Mesenchymal stem cell (in vitro differentiated cells and primary cell): Measurements from ENCODE around the gene PCNX2.

Source experiments
- DNase-seq: peaks from one replicate; pipeline ENCODE4 v3.0.0-alpha.2; 2013
- H2AFZ ChIP-seq: one replicate; pipeline ENCODE4 v1.6.1; 2013; ENCODE audit warnings: low read depth, mild to moderate bottlenecking, control low read depth, inconsistent platforms, low read length, moderate library complexity
- H2AK5ac ChIP-seq: 2 replicates; pipeline ENCODE4 v1.6.1; 2013; ENCODE audit warnings: low read length, moderate library complexity, mild to moderate bottlenecking, inconsistent platforms; ENCODE audit not compliant: severe bottlenecking
- H2BK120ac ChIP-seq: one replicate; pipeline ENCODE4 v1.6.1; 2013; ENCODE audit warnings: low read depth, mild to moderate bottlenecking, inconsistent platforms, low read length, moderate library complexity
- H2BK12ac ChIP-seq, 2 experiments: one replicate each; pipeline ENCODE4 v1.6.1; 2013; ENCODE audit warnings: inconsistent platforms in 2 of 2, low read length in 2 of 2, mild to moderate bottlenecking in 2 of 2, moderate library complexity in 2 of 2, control low read depth in 1 of 2
- H2BK15ac ChIP-seq: one replicate; pipeline ENCODE4 v1.6.1; 2013; ENCODE audit warnings: mild to moderate bottlenecking, low read depth, inconsistent platforms; ENCODE audit not compliant: poor library complexity, severe bottlenecking
- H2BK5ac ChIP-seq: 2 replicates; pipeline ENCODE4 v1.6.1; 2013; ENCODE audit warnings: low read depth, mild to moderate bottlenecking, low read length, control low read depth, inconsistent platforms; ENCODE audit not compliant: poor library complexity, severe bottlenecking
- H3K14ac ChIP-seq, 2 experiments: one replicate each; pipeline ENCODE4 v1.6.1; 2013; ENCODE audit warnings: inconsistent platforms in 2 of 2, low read length in 2 of 2, control low read depth in 1 of 2, mild to moderate bottlenecking in 1 of 2, moderate library complexity in 1 of 2
- H3K18ac ChIP-seq, 2 experiments: one replicate each; pipeline ENCODE4 v1.6.1; 2013; ENCODE audit warnings: inconsistent platforms in 2 of 2, low read length in 2 of 2, control low read depth in 1 of 2, low read depth in 1 of 2, mild to moderate bottlenecking in 1 of 2
- H3K23ac ChIP-seq, 2 experiments: one replicate each; pipeline ENCODE4 v1.6.1; 2013; ENCODE audit warnings: inconsistent platforms in 2 of 2, low read length in 2 of 2, mild to moderate bottlenecking in 2 of 2, moderate library complexity in 2 of 2, control low read depth in 1 of 2
- H3K27ac ChIP-seq: 2 replicates; pipeline ENCODE4 v1.5.1; 2013; ENCODE audit warnings: mild to moderate bottlenecking, moderate library complexity, low read length, control low read depth, inconsistent platforms; ENCODE audit not compliant: poor library complexity, severe bottlenecking
- H3K27me3 ChIP-seq, 2 experiments: 2 replicates each; pipeline versions ENCODE4 v1.6.1 to v1.7.0; 2013; ENCODE audit warnings: low read length in 2 of 2, mild to moderate bottlenecking in 2 of 2, moderate library complexity in 2 of 2, control low read depth in 1 of 2, inconsistent platforms in 1 of 2; ENCODE audit not compliant: control insufficient read depth in 1 of 2, insufficient read depth in 1 of 2
- H3K36me3 ChIP-seq, 2 experiments: 2 replicates each; pipeline versions ENCODE4 v1.6.1 to v1.7.0; 2013; ENCODE audit warnings: low read length in 2 of 2, control low read depth in 1 of 2, inconsistent platforms in 1 of 2, low read depth in 1 of 2, mild to moderate bottlenecking in 1 of 2; ENCODE audit not compliant: insufficient read depth in 2 of 2, control insufficient read depth in 1 of 2
- H3K4ac ChIP-seq, 2 experiments: one replicate each; pipeline ENCODE4 v1.6.1; 2013; ENCODE audit warnings: inconsistent platforms in 2 of 2, low read length in 2 of 2, mild to moderate bottlenecking in 2 of 2, moderate library complexity in 2 of 2, control low read depth in 1 of 2, low read depth in 1 of 2
- H3K4me1 ChIP-seq: 2 replicates; pipeline ENCODE4 v1.6.1; 2013; ENCODE audit warnings: low read depth, low read length, control low read depth; ENCODE audit not compliant: control insufficient read depth, insufficient read depth
- H3K4me2 ChIP-seq: 2 replicates; pipeline ENCODE4 v1.6.1; 2013; ENCODE audit warnings: low read length, mild to moderate bottlenecking, inconsistent platforms; ENCODE audit not compliant: poor library complexity, severe bottlenecking
- H3K4me3 ChIP-seq, 2 experiments: 2 replicates each; pipeline versions ENCODE4 v1.5.1 to v1.7.0; 2013; ENCODE audit warnings: low read length in 2 of 2, mild to moderate bottlenecking in 2 of 2, control low read depth in 1 of 2, low read depth in 1 of 2; ENCODE audit not compliant: insufficient read depth in 1 of 2
- H3K79me1 ChIP-seq: replicated peaks from 2 replicates; pipeline ENCODE4 v1.6.1; 2013; ENCODE audit warnings: mild to moderate bottlenecking, control low read depth, low read length, inconsistent platforms; ENCODE audit not compliant: poor library complexity, severe bottlenecking
- H3K9ac ChIP-seq: 2 replicates; pipeline ENCODE4 v1.7.0; 2013; ENCODE audit warnings: mild to moderate bottlenecking, low read length, moderate library complexity
- H3K9me3 ChIP-seq: 2 replicates; pipeline ENCODE4 v1.7.0; 2013; ENCODE audit warnings: mild to moderate bottlenecking, low read length; ENCODE audit not compliant: control insufficient read depth
- H4K8ac ChIP-seq: one replicate; pipeline ENCODE4 v1.6.1; 2013; ENCODE audit warnings: inconsistent platforms, mild to moderate bottlenecking, low read length, moderate library complexity
- H4K91ac ChIP-seq: one replicate; pipeline ENCODE4 v1.6.1; 2013; ENCODE audit warnings: mild to moderate bottlenecking, low read length, inconsistent platforms
- WGBS: methylation state at CpG from one replicate; pipeline ENCODE4 v1.1.7; 2013; ENCODE audit warnings: mixed read lengths; 5-methylcytosine and 5-hydroxymethylcytosine counted together

Gene PCNX2

GRCh38 chr1:233300326-233300725 is 4.8 kb upstream of the PCNX2 start:
- Histone ChIP-seq H2BK15ac (no peak overlapping the region), H2BK12ac (no peak overlapping the region), H3K4ac (no peak overlapping the region), H3K9ac (no peak overlapping the region), H3K4me3 (no peak overlapping the region), H3K9me3 (peaks cover 8% of the 10 kb centered on the region), H3K14ac (no peak overlapping the region), H3K18ac (no peak overlapping the region), H3K27me3 (no peaks in the 10 kb centered on the region), H3K27ac (no peak overlapping the region), H2BK5ac (no peak overlapping the region), H3K23ac (no peak overlapping the region), H3K79me1 (no peaks in the 10 kb centered on the region), H3K4me2 (no peak overlapping the region), H2AFZ (no peak overlapping the region), H2AK5ac (no peak overlapping the region), H3K36me3 (no peaks in the 10 kb centered on the region), H2BK120ac (no peak overlapping the region), H4K91ac (no peak overlapping the region), H4K8ac (peak overlapping the region; percentile 23), H3K4me1 (peaks cover 4% of the 10 kb centered on the region)
- DNase-seq, result peak; percentile 65
- WGBS, result 47% methylated on average over 2 of the region's 2 CpGs

DNA sequence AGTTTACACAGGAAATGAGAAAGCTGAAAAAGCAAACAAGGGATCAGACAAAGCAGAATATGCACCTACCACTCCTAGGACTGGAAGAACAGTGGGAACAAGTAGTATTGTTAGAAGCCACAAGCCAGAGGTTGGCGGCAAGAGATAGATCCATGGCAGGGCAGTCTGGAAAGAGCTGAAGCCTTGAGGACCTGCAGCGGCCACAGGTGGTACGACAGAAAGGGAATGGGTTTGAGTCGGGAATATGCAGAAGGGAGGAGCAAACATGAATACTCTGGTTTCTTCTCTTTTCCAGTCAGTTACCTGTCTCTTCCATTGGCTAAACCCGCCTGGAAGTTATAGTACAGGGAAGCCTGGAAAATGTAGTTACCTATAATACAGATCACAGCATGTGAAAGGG is 3.9 kb upstream of the PCNX2 start:
- Histone ChIP-seq H3K27me3 (no peaks in the 10 kb centered on the region), H2AK5ac (no peak overlapping the region), H3K4me3 (no peak overlapping the region), H4K91ac (no peak overlapping the region), H3K14ac (no peak overlapping the region), H3K79me1 (no peaks in the 10 kb centered on the region), H3K23ac (no peak overlapping the region), H2BK15ac (no peak overlapping the region), H3K18ac (no peak overlapping the region), H3K4me2 (no peak overlapping the region), H3K4ac (no peak overlapping the region), H4K8ac (no peak overlapping the region), H3K9me3 (peaks cover 8% of the 10 kb centered on the region), H2BK120ac (no peak overlapping the region), H3K9ac (no peak overlapping the region), H2BK12ac (no peak overlapping the region), H3K36me3 (no peaks in the 10 kb centered on the region), H3K4me1 (peaks cover 4% of the 10 kb centered on the region), H2BK5ac (no peak overlapping the region), H2AFZ (no peak overlapping the region), H3K27ac (no peak overlapping the region)
- 65% methylated on average over 4 of the region's 5 CpGs for WGBS
- DNase-seq, result no peak

DNA sequence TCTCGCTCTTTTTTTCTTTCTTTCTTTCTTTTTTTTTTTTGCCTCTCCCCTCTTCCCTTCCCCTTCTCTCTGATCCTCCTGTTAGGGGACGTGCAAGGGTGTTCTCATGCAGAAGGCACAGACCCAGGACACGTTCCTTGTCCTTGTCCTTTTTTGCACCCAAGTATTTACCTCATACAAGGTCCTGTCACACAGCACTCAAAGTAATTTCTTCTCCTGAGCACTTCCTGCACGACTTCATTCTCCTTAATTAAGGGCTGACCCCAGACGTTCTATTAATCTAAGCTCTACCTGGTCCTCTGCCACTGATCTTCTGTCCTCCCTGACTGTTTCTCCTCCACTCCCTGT is 424 bp upstream of the PCNX2 start:
- no peak overlapping the region for H3K4me2 ChIP-seq
- peaks cover 3% of the 10 kb centered on the region for H3K79me1 ChIP-seq
- peak overlapping the region in 1 of 2 experiments; percentile 93 for H3K4me3 ChIP-seq
- peaks cover 0 to under 1% of the 10 kb centered on the region in 2 experiments for H3K36me3 ChIP-seq
- no peak overlapping the region for H2BK5ac ChIP-seq
- H4K8ac ChIP-seq, result no peak overlapping the region
- no peak overlapping the region for H2AFZ ChIP-seq
- H4K91ac ChIP-seq, result no peak overlapping the region
- no peak overlapping the region for H3K14ac ChIP-seq
- no peak overlapping the region for H2AK5ac ChIP-seq
- no peak overlapping the region for H3K23ac ChIP-seq
- WGBS, result 21% methylated on average over 5 of the region's 5 CpGs
- H3K4ac ChIP-seq, result no peak overlapping the region
- no peak overlapping the region for H2BK12ac ChIP-seq
- H3K9ac ChIP-seq, result peak overlapping the region; percentile 89
- no peaks in the 10 kb centered on the region for H3K27me3 ChIP-seq
- H2BK120ac ChIP-seq, result no peak overlapping the region
- peak; percentile 2 for DNase-seq
- H3K4me1 ChIP-seq, result peaks cover 5% of the 10 kb centered on the region
- no peak overlapping the region for H2BK15ac ChIP-seq
- no peak overlapping the region for H3K27ac ChIP-seq
- H3K18ac ChIP-seq, result no peak overlapping the region
- peaks cover under 1% of the 10 kb centered on the region for H3K9me3 ChIP-seq

DNA sequence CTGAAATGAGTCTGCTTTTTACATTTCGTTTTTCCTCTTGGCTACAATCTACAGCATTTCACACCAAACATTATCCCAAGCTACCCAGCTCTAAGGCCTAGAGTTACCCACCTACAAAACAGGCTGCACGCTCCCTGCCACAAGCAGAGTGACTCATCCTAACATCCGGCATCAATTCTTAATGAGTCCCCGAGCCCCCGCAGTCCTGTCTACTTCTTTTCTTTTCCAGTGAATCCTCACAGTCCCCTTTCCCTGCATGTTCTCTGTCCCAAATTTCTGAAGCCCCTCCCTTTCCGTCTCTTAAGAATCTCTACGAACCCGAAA is 650 bp downstream of the PCNX2 start:
- peak overlapping the region; percentile 72 for H3K4me2 ChIP-seq
- H3K27me3 ChIP-seq, result no peaks in the 10 kb centered on the region
- H3K18ac ChIP-seq, result peak overlapping the region; percentile 74 to 96
- no peak overlapping the region for H2AK5ac ChIP-seq
- H3K4me3 ChIP-seq, result peak overlapping the region; percentile 92 to 93
- no peak overlapping the region for H2BK5ac ChIP-seq
- peak overlapping the region in 1 of 2 experiments; percentile 95 for H3K4ac ChIP-seq
- peak; percentile 82 for DNase-seq
- peak overlapping the region; percentile 89 for H3K9ac ChIP-seq
- H3K4me1 ChIP-seq, result peaks cover 5% of the 10 kb centered on the region
- H3K9me3 ChIP-seq, result no peaks in the 10 kb centered on the region
- no peak overlapping the region for H3K23ac ChIP-seq
- H2AFZ ChIP-seq, result peak overlapping the region; percentile 91
- H4K8ac ChIP-seq, result peak overlapping the region; percentile 30
- peaks cover 6% of the 10 kb centered on the region for H3K79me1 ChIP-seq
- H2BK120ac ChIP-seq, result no peak overlapping the region
- no peak overlapping the region for H3K14ac ChIP-seq
- peak overlapping the region; percentile 98 for H4K91ac ChIP-seq
- WGBS, result 2% methylated on average over 8 of the region's 8 CpGs
- peaks cover 0 to 3% of the 10 kb centered on the region in 2 experiments for H3K36me3 ChIP-seq
- H2BK15ac ChIP-seq, result no peak overlapping the region
- peak overlapping the region; percentile 89 for H3K27ac ChIP-seq
- peak overlapping the region in 1 of 2 experiments; percentile 18 for H2BK12ac ChIP-seq
